Suprapubic skin (tissue), 4 donors: ENCODE measurements around the gene CEP85L. TPM values are rescaled to one million over a fixed set of nuclear protein-coding genes. Genes with fewer than 3 reads are reported as not detected.

Experiments used
- DNase-seq, 2 donors: peaks; one replicate each; pipeline ENCODE4 v3.0.0-alpha.2; 2019; ENCODE audit warnings: low spot score in 2 of 2
- H3K27ac ChIP-seq: fragments of 200-600 bp; sonication (generic); one replicate; pipeline ENCODE4 v1.5.1; 2019
- H3K27me3 ChIP-seq: fragments of 200-600 bp; sonication (generic); one replicate; pipeline ENCODE4 v1.5.1; 2019
- H3K36me3 ChIP-seq: fragments of 200-600 bp; sonication (generic); one replicate; pipeline ENCODE4 v1.5.1; 2019
- H3K4me1 ChIP-seq: fragments of 200-600 bp; sonication (generic); one replicate; pipeline ENCODE4 v1.5.1; 2019
- H3K4me3 ChIP-seq: fragments of 200-600 bp; sonication (generic); one replicate; pipeline ENCODE4 v1.5.1; 2019; ENCODE audit warnings: mild to moderate bottlenecking
- H3K9me3 ChIP-seq: fragments of 200-600 bp; sonication (generic); one replicate; pipeline ENCODE4 v1.5.1; 2019
- CTCF ChIP-seq, 2 donors: fragments of 200-600 bp in 1 of 2; fragments of 450-650 bp in 1 of 2; sonication (generic) in 1 of 2; IDR thresholded peaks; one replicate each; pipeline ENCODE4 v1.5.1; 2016 to 2019; ENCODE audit warnings: antibody characterized with exemption in 2 of 2, mild to moderate bottlenecking in 1 of 2, moderate library complexity in 1 of 2
- EP300 ChIP-seq: sonication (generic); formaldehyde crosslinking; IDR thresholded peaks from one replicate; pipeline ENCODE4 v1.6.1; 2017; ENCODE audit warnings: antibody characterized with exemption
- POLR2A ChIP-seq, 2 donors: fragments of 450-650 bp; IDR thresholded peaks; one replicate each; pipeline ENCODE4 v1.6.1; 2017; ENCODE audit warnings: antibody characterized with exemption in 2 of 2, mild to moderate bottlenecking in 2 of 2, moderate library complexity in 2 of 2
- POLR2AphosphoS5 ChIP-seq, 3 donors: sonication (generic); formaldehyde crosslinking; IDR thresholded peaks; one replicate each; pipeline ENCODE4 v1.6.1; 2017; ENCODE audit warnings: antibody characterized with exemption in 3 of 3
- WGBS: methylation state at CpG from one replicate; pipeline ENCODE4 v1.1.5; 2018; 5-methylcytosine and 5-hydroxymethylcytosine counted together
- total RNA-seq, 4 donors: library from RNA; depleted of rRNA; stranded (reverse); fragments of >200 nt; gene quantifications; one replicate each; pipeline ENCODE4 v1.1.0, GENCODE V29; 2016

CEP85L gene
- total RNA-seq, 4 donors from 2014 or later = 4.7 to 9.5 (median 5.3) TPM

- no peak for TF ChIP-seq EP300
- TF ChIP-seq POLR2AphosphoS5 (IDR thresholded peaks at IDR 0.05) = no peak
- peak; percentile 13 to 80 for TF ChIP-seq CTCF (IDR thresholded peaks at IDR 0.05)
- Histone ChIP-seq H3K4me3 (no peak overlapping the region), H3K4me1 (no peaks in the 10 kb centered on the region), H3K27ac (no peak overlapping the region), H3K27me3 (no peaks in the 10 kb centered on the region), H3K36me3 (no peaks in the 10 kb centered on the region), H3K9me3 (no peaks in the 10 kb centered on the region)
- 68% methylated on average over 15 of the region's 15 CpGs for WGBS
- peak in 1 of 2 donors; percentile 61 for DNase-seq
Observed at GRCh38 chr6:118618676-118619377, 32.6 kb downstream of the CEP85L start.

GRCh38 chr6:118617417-118617816 lies 34.0 kb downstream of the CEP85L start:
- 86% methylated on average over 11 of the region's 11 CpGs for WGBS

GRCh38 chr6:118611334-118611733 lies 40.1 kb downstream of the CEP85L start:
- WGBS = 96% methylated on average over 3 of the region's 3 CpGs
- no peaks in the 10 kb centered on the region for H3K36me3 ChIP-seq
- no peak overlapping the region for H3K27ac ChIP-seq
- no peaks in the 10 kb centered on the region for H3K27me3 ChIP-seq
- TF ChIP-seq EP300 = no peak
- TF ChIP-seq POLR2AphosphoS5 (IDR thresholded peaks at IDR 0.05) = no peak
- TF ChIP-seq POLR2A (IDR thresholded peaks at IDR 0.05) = no peak
- no peak for TF ChIP-seq CTCF (IDR thresholded peaks at IDR 0.05)
- no peaks in the 10 kb centered on the region for H3K9me3 ChIP-seq
- no peak for DNase-seq
- no peak overlapping the region for H3K4me3 ChIP-seq
- no peaks in the 10 kb centered on the region for H3K4me1 ChIP-seq

More at GRCh38 chr6:118617417-118617816, 34.0 kb downstream of the CEP85L start:
- Histone ChIP-seq H3K9me3 (no peaks in the 10 kb centered on the region), H3K4me3 (no peak overlapping the region), H3K4me1 (no peaks in the 10 kb centered on the region), H3K27me3 (no peaks in the 10 kb centered on the region), H3K27ac (no peak overlapping the region), H3K36me3 (no peaks in the 10 kb centered on the region)
- no peak for TF ChIP-seq POLR2A (IDR thresholded peaks at IDR 0.05)
- TF ChIP-seq CTCF (IDR thresholded peaks at IDR 0.05) = no peak
- no peak for TF ChIP-seq EP300
- no peak for DNase-seq

- Histone ChIP-seq H3K27me3 (no peaks in the 10 kb centered on the region), H3K4me1 (no peaks in the 10 kb centered on the region), H3K27ac (no peak overlapping the region), H3K36me3 (no peaks in the 10 kb centered on the region), H3K9me3 (no peaks in the 10 kb centered on the region), H3K4me3 (no peak overlapping the region)
- no peak for DNase-seq
- TF ChIP-seq POLR2A (IDR thresholded peaks at IDR 0.05) (no peak), EP300 (no peak), CTCF (IDR thresholded peaks at IDR 0.05) (no peak), POLR2AphosphoS5 (IDR thresholded peaks at IDR 0.05) (no peak)
- 87% methylated on average over 5 of the region's 5 CpGs for WGBS
Observed at GRCh38 chr6:118606858-118607257, 44.5 kb downstream of the CEP85L start.

- H3K27me3 ChIP-seq = no peaks in the 10 kb centered on the region
- no peak for DNase-seq
- H3K36me3 ChIP-seq = no peaks in the 10 kb centered on the region
- no peak overlapping the region for H3K27ac ChIP-seq
- no peak for TF ChIP-seq CTCF (IDR thresholded peaks at IDR 0.05)
- H3K9me3 ChIP-seq = no peaks in the 10 kb centered on the region
- WGBS = 62% methylated on average over 3 of the region's 3 CpGs
- no peak overlapping the region for H3K4me3 ChIP-seq
- H3K4me1 ChIP-seq = no peaks in the 10 kb centered on the region
Observed at GRCh38 chr6:118606268-118606667, 45.1 kb downstream of the CEP85L start.
